KG1 (cell line): Measurements from ENCODE around the gene DYSF.

Source experiments
- DNase-seq: peaks from one replicate; lab custom pipeline; 2025; lab: John Stamatoyannopoulos, UW

DYSF gene

GRCh38 chr2:71615767-71616730 is 162.7 kb downstream of the DYSF start:
- no peak for DNase-seq

- no peak for DNase-seq
Observed at GRCh38 chr2:71617266-71617665, 163.9 kb downstream of the DYSF start.

- DNase-seq = no peak
Observed at GRCh38 chr2:71618327-71619113, 165.2 kb downstream of the DYSF start.

DNA sequence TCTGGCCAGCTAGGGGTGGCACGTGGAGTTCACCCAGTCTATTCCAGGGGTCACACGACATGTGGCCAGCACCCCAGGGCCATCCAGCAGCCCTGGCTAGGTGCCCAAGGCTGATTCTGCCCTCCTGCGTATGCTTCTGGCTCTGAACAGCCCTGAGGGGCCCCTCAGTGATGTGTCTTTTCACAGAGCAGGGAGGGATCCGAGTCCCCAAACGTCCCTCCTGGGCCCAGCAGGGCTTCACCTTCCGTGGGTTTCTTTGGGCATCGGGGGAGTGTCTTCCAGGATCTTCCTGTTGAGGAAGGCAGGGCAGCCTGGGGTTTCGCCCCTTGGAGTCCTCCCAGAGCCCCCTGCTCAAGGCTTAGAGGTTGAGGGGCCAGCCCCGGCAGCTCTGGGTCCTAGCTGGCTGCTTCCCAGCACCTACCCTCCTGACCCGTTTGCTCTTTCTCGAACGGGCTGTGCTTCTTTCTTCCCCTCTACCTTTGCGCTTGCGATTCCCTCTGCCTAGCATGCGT is 165.9 kb downstream of the DYSF start:
- no peak for DNase-seq

DNA sequence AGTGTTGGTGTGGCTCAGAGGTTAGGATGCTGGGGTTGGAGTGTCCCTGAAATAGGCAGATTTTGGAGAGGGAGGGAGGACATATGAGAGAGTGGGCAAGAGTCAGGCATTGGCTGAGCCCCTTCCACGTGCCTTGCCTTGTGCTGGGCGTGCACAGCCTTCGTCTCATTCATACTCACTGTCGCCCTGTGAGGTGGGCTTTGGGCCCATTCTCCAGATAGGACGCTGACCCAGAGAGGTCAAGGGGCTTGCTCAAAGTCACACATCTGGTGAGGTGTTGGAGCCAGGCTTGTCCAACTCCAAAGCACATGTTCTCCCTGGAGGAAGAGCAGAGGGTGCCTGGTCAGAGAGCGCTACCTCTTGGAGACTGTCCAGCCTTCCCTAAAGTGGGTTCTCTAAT is 166.8 kb downstream of the DYSF start:
- no peak for DNase-seq

DNA sequence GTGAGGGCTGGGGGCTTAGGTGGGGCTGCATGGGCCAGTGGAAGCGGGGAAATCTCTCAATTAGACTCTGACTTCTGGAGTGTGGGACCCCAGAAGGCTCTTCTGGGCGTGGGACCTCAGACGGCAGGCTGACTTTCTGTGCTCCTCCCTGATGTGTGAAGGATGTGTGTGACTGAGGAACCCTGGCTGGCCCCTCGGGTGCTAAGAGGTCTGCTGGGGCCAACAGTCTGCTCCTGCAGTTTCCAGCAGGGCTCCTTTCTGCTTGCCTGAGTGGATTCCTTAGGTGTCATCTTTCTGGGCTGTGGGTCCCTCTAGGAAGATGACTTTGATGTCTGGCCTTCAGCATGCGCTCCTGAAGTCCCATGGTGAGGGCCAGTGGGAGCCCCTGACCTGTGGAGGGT is 167.5 kb downstream of the DYSF start:
- DNase-seq = no peak

GRCh38 chr2:71629273-71629672 is 175.9 kb downstream of the DYSF start:
- no peak for DNase-seq

DNA sequence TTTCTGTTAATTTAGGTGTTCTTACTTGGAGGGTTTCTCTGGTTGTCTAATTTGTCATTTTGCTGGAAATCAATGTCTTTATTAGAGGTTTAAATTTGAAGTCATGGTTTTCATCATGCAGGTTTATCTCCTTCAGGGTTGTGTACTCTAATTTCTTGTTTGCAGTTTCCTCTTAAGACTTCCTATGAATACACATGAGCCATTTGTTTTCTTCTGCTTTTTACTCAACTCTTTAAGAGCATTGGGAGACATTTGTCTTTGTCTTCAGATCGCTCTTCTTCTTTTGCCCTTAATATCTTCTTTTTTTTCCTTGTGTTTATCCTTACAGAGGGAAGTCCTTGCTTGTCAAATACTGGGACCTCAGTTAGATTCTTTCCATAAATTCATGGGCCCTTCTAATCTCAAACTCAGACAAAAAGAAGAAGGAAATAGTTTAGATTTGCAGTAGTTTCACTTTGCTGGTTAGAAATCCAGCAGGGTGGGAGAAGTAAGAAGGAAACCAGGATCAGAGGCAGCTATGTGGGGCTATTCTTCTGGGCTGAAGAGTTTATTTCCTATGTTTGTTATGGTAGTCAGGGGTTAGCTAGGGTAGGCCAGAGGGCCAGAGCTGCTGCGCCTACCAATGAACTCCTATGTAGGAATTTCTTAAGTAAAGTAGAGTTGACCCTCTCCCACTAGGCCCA is 176.6 kb downstream of the DYSF start:
- no peak for DNase-seq

- no peak for DNase-seq
Observed at GRCh38 chr2:71630454-71631328, 177.3 kb downstream of the DYSF start.

DNA sequence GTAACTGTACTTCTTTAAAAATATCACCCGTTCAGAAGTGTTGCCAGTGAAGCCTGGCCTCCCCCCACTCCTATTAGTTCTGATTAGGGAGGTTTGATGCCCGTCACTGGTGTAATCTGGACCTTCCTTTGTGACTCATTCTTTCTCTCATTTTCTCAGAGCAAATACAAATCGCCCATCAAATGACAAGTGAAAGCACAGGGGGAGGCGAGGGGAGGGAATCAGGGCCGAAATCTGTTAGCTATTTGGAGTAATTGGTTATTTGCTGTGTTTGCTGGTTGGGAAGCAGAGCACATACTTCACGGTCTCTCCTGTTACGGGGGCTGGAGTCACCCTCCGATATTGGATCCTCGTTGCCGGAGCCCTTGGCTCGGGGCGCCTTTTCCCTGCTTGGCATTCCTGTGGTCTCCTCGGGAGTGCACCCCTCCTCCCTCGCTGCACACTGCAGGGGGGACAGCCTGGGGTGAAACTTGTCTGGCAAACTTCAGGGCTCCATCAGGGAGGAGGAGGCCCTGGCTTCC is 178.1 kb downstream of the DYSF start:
- no peak for DNase-seq

- DNase-seq = no peak
Observed at GRCh38 chr2:71633086-71633485, 179.7 kb downstream of the DYSF start.

GRCh38 chr2:71634567-71634966 is 181.2 kb downstream of the DYSF start:
- DNase-seq = no peak

DNA sequence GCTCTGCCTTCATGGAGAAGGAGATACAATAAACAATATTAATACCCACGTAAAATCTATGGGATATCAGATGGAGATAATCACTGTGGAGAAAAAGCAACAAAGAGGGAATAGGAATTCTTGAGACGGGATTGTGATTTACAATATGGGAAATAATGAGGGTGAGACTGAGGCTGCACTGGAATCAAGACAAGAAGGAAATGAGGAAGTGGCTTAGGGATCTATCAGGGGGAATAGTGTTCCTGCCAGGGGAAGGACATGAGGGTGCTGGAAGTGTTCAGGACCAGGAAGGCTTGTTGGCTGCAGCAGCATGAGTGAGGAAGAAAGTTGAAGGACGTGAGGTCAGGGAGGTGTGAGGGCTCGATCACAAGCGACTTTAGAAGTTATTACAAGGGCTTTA is 182.4 kb downstream of the DYSF start:
- DNase-seq = no peak

DNA sequence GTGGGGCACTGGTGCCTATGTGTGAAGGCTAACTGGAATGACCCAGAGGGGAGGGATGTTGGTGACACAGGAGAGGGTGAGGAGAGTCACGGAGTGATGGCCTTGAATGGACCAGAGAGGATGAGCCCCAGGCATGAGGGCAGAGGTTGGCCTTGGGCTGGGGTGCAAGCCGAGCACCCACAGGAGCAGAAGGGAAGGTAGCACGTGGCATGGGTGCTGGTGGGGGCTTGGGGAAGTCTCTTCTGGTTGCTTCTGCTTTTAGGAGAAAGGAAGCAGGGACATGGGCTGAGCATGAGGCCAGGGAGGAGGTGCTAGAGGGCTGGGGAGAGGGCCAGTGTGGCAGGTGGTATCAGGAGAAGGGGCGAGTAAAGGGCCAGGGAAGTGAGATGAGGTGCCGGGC is 183.8 kb downstream of the DYSF start:
- DNase-seq = no peak

DNA sequence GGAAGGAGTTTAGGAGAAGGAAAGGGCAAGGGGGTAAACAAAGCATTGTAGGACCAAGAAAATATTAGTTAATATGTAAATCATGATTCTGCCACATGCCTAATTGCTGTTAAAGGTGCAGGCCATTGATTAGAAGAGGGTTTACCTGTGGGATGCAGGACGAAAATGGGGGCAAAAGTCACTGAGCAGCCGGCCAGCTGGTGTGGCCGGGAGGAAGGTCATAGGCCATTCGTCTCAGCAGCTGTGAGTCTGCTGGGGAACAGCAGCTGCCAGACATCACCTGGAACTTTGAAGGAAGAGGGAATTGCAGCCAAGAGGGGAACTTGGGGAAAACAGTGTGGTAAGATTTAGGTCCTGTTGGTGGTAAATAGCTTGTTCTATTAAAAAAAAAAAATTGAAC is 184.4 kb downstream of the DYSF start:
- DNase-seq = no peak

- no peak for DNase-seq
Observed at GRCh38 chr2:71639735-71640134, 186.4 kb downstream of the DYSF start.

- DNase-seq = no peak
Observed at GRCh38 chr2:71640489-71640888, 187.1 kb downstream of the DYSF start.

DNA sequence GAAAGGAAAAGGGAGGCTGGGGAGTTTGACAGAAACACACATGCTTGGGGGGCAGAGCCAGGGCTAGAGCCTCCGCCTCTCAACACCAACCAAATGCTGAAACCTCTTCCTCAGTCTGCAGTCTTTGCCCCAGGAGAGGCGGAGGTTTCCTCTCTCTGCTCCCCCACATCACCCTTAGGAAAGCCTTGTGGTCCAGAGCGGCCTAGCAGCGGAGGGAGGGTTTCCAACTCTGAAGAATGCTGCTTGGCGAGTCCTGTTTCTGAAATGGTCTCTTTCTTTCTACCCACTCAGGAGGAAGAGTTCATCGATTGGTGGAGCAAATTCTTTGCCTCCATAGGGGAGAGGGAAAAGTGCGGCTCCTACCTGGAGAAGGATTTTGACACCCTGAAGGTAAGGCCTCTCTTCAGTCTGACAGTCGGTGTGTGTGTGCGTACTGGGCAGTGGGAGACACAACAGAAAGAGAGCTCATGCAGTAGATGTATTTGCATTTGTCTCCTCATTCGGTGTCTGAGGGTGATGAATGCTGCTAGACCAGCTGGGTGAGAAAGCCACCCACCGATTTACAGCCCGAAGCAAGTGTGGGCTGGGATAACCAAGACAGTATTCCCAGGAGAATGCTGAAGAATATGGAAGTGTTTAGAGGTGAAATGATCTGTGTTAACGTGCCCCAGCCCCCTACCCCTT is 190.5 kb downstream of the DYSF start:
- DNase-seq = no peak

DNA sequence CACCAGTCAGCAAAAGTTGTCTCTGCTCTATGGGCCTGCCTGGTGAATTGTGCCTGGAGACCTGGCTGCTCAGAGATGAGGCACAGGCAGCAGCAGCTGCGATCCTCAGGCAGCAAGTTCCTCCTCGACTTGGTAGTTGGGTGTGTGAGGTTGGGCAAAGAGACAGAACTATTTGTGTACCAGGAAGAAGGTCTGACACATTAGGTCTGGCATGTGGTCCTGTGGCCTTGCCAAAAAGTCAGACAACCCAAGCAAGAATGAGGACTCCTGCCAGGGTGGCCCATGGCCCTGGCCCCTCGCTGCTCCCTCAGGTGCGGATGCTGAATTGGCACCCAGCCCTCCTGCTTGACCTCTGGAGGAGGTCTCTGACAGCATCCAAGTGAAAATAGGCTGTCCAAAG is 192.7 kb downstream of the DYSF start:
- DNase-seq = no peak

GRCh38 chr2:71647356-71647755 is 194.0 kb downstream of the DYSF start:
- no peak for DNase-seq

DNA sequence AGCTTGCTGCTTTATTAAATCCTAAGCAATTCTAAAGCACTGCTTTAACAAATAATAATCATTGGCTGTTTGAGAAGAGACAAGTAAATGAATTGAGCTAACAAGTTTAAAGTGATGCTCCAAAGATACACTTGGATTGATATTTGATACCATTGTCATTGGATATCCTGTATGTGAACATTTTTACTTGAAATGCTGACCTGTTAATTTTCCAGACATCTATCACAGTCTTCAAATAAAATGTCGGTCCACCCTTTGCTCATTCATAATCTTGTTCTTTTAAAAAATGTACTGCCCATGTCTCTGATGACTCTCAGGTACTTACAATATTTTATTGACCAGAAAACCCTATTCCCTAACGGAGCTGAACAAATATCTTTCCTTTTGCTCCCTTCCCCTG is 202.1 kb downstream of the DYSF start:
- DNase-seq = no peak
